Femur (tissue), 1 donor: ENCODE results near the gene ZYG11B.
"Not testable (repeated sequence)": the region's sequence is repeated elsewhere in the genome, so short reads cannot be mapped to it uniquely, and the experiment has no call there.

Source experiments
- DNase-seq: peaks from one replicate; pipeline ENCODE4 v3.0.0-alpha.2; 2017

ZYG11B gene

GRCh38 chr1:52707927-52708655 is 18.2 kb upstream of the ZYG11B start:
- no peak for DNase-seq

DNA sequence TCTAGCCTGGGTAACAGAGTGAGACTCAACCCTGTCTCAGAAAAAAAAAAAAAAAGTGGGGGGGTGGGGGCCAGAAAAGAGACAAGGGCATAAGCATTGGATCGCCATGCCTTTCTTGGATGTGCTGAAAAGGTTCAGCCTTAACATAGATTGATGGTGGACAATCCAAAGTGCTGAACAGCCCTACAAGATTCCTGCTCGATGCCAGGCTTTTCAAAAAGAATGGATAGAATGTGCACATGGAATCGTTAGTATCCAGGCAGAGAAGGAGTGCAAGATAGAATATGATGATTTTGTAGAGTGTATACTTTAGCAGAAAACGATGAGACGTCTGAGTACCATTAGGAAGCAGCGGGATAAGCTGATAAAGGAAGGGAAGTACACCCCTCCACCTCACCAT is 17.2 kb upstream of the ZYG11B start:
- no peak for DNase-seq

- DNase-seq: no peak
Measured at GRCh38 chr1:52713590-52713989, 12.7 kb upstream of the ZYG11B start.

- not testable (repeated sequence) for DNase-seq
Measured at GRCh38 chr1:52715296-52715695, 11.0 kb upstream of the ZYG11B start.

DNA sequence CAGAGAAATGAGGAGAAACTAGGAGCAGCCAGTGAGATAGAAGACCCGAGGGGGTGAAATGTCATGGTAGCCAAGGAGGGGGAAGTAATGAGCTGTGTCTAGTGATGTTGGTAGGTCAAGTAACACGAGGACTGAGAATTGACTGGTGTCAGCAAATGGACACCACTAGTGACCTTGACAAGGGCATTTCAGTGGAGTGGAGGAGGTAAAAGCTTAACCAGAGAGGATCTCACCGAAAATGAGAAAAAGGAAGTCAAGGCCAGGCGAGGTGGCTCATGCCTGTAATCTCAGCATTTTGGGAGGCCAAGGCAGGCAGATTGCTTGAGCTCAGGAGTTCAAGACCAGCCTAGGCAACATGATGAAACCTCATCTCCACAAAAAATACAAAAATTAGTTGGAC is 3.0 kb upstream of the ZYG11B start:
- DNase-seq: no peak

GRCh38 chr1:52725903-52726264 is 369 bp upstream of the ZYG11B start:
- DNase-seq: no peak

DNA sequence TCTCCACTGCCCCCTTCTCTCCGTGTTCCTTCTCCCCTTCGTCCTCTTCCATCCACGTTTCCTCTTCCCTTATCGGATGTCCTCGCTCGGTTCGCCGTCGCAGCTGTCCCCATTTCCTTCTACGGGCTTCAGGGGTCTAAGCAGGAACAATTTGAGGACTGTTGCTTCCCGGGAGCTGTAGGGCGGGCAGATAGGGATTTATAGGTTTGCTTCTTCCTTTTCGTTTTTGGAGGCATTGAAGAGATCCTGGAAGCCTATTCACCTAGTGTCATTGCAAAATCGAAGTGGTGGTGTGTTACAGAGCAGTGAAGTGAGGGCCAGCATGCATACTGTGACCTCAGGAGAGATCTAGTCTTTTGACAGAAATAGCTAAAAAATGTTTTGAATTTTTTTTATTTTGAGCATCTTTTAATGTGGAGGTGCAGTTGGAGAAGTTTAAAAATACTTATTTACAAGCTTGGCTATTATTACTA is 897 bp downstream of the ZYG11B start:
- DNase-seq: peak; percentile 37

- no peak for DNase-seq
Measured at GRCh38 chr1:52727956-52728656, 1.9 kb downstream of the ZYG11B start.

- DNase-seq: no peak
Measured at GRCh38 chr1:52733368-52733767, 7.1 kb downstream of the ZYG11B start.

- DNase-seq: not testable (repeated sequence)
Measured at GRCh38 chr1:52735371-52735770, 9.1 kb downstream of the ZYG11B start.

GRCh38 chr1:52738148-52738547 is 11.9 kb downstream of the ZYG11B start:
- DNase-seq: no peak

GRCh38 chr1:52738893-52739292 is 12.6 kb downstream of the ZYG11B start:
- no peak for DNase-seq

- no peak for DNase-seq
Measured at GRCh38 chr1:52739699-52740467, 13.6 kb downstream of the ZYG11B start.

- DNase-seq: no peak
Measured at GRCh38 chr1:52741259-52741658, 15.0 kb downstream of the ZYG11B start.

GRCh38 chr1:52746189-52746588 is 19.9 kb downstream of the ZYG11B start:
- DNase-seq: no peak

GRCh38 chr1:52747450-52747849 is 21.2 kb downstream of the ZYG11B start:
- DNase-seq: no peak

DNA sequence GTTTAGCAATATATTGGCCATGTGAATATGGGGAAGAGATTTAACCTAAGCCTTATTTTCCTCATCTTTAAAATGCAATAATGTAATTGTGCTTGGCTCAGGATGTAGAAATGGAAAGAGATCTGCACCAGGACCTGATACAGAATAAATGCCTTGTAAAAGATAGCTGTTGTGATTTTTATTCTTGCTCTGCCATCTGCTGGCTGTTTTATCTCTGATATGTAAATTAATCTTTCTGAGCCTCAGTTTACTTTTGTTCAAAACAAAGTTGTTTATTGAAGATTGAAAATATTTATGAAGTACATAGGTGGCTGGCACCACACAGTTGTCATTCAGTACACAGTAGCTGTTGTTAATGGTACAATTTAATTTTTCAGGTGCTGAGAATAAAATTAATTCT is 21.9 kb downstream of the ZYG11B start:
- no peak for DNase-seq

GRCh38 chr1:52749496-52749895 is 23.2 kb downstream of the ZYG11B start:
- DNase-seq: not testable (repeated sequence)

DNA sequence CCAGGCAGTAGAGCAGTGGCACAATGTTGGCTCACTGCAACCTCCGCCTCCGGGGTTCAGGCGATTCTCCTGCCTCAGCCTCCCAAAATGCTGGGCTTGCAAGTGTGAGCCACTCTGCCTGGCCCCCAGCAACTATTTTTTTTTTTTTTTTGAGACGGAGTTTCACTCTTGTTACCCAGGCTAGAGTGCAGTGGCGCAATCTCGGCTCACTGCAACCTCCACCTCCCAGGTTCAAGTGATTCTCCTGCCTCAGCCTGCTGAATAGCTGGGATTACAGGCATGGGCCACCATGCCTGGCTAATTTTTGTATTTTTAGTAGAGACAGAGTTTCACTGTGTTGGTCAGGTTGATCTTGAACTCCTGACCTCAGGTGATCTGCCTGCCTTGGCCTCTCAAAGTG is 23.9 kb downstream of the ZYG11B start:
- not testable (repeated sequence) for DNase-seq

DNA sequence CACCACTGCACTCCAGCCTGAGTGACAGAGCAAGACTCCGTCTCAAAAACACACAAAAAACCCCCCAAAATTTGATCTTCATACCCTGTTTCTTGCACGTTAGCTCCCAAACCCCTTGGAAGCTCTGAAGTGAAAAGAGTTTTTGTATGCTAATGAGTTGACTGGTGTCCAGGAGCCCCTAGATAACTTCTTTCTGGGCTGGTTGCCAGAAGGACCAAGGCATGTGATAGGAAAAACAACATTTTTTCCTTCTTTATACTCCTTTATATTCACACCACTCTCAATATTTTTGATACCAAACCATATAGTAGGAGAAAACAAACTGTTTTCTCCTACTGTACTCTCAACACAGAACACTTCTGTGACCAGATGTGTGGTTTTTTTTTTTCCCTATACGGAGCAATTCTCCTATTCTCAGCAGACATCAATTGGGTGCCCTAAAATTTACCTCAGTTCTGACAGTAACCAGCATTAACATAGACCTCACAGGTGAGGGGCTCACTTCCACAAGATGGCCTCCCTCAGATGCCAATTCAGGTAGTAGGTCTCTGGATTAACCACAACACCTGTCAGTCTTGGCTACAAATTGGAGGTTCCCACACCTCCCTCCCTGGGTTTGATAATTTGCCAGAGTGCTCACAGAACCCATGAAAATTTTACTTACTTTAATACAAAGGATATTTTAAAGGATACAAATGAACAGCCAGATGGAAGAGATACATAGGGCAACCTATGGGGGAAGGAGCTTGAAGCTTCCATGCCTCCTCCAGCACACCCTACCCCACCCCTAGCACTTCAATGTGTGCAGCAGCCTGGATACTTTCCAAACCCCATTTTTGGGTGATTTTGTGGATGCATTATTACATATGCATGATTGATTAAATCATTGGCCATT is 25.6 kb downstream of the ZYG11B start:
- no peak for DNase-seq

DNA sequence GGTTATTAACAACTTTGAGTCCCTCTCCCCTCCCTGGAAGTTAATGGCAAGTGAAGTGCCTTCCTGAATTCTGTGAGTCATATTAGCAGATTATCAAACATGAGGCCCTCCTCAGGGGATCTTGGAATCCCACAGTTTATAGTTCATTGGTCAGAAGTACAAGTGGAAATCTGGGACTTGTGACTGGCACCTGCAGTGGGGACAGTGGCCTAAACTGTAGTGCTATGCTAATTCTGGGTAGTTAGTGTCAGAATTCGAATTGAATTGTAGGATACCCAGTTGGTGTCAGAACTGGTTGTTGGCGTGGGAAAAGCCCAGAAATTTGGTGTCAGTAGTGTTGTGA is 26.2 kb downstream of the ZYG11B start:
- DNase-seq: no peak

GRCh38 chr1:52753169-52753568 is 26.9 kb downstream of the ZYG11B start:
- no peak for DNase-seq

DNA sequence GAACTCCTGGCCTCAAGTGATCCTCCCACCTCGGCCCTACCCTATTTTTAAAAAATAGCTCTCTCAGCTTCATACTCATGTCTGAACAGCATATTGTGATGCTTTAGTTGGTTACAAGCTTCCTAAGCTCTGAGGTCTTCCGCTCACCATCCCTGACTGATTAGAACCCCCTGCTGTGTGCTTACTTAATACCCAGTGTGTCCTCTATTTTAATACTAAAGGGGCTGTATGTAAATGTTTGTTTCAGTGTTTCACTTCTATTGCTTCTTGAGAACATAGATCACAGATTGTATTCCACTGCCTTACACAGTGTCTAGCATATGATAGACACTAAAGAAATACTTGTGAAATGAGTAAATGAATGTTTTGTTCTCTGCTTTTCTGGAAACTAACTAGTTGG is 29.8 kb downstream of the ZYG11B start:
- no peak for DNase-seq
